Chondrocyte (in vitro differentiated cells): ENCODE measurements around the gene GSK3B. TPM values are rescaled to one million over a fixed set of nuclear protein-coding genes. Genes with fewer than 3 reads are reported as not detected.
A peak's percentile ranks its signal among the peaks of the same experiment; 100 is the strongest.

Source experiments
- DNase-seq: peaks from one replicate; pipeline ENCODE4 v3.0.0; 2021; ENCODE audit warnings: mixed read lengths, low spot score
- H3K27ac Mint-ChIP-seq: one replicate; pipeline ENCODE4 v1.8.0; 2021; ENCODE audit warnings: mild to moderate bottlenecking, moderate library complexity, mixed read lengths; ENCODE audit not compliant: unreplicated experiment
- H3K27me3 Mint-ChIP-seq: 2 replicates; pipeline ENCODE4 v1.8.0; 2021; ENCODE audit warnings: low read depth, mixed read lengths
- H3K36me3 Mint-ChIP-seq: 2 replicates; pipeline ENCODE4 v1.8.0; 2021; ENCODE audit warnings: low read depth, mixed read lengths
- H3K4me1 Mint-ChIP-seq: 2 replicates; pipeline ENCODE4 v1.8.0; 2021; ENCODE audit warnings: low read depth, mild to moderate bottlenecking, mixed read lengths
- H3K4me3 Mint-ChIP-seq: one replicate; pipeline ENCODE4 v1.8.0; 2021; ENCODE audit warnings: mild to moderate bottlenecking, moderate library complexity, mixed read lengths; ENCODE audit not compliant: unreplicated experiment
- H3K9me3 Mint-ChIP-seq: 2 replicates; pipeline ENCODE4 v1.8.0; 2021; ENCODE audit warnings: low read depth, mixed read lengths
- total RNA-seq: library from RNA; stranded (reverse); gene quantifications from 3 replicates; pipeline ENCODE4 v1.2.1, GENCODE V29; 2021
- TF ChIP-seq, protein P1 (sequence below): fragments of 200-600 bp; sonication (generic); IDR thresholded peaks from 2 replicates; pipeline ENCODE4 v1.5.0; 2021; ENCODE audit warnings: antibody characterized with exemption, mild to moderate bottlenecking, moderate library complexity

The GSK3B gene
- total RNA-seq, 1 donor from 2014 or later = 73.0 TPM

GRCh38 chr3:120119846-120120510 is 25.7 kb upstream of the GSK3B start:
- TF ChIP-seq, protein P1, sequence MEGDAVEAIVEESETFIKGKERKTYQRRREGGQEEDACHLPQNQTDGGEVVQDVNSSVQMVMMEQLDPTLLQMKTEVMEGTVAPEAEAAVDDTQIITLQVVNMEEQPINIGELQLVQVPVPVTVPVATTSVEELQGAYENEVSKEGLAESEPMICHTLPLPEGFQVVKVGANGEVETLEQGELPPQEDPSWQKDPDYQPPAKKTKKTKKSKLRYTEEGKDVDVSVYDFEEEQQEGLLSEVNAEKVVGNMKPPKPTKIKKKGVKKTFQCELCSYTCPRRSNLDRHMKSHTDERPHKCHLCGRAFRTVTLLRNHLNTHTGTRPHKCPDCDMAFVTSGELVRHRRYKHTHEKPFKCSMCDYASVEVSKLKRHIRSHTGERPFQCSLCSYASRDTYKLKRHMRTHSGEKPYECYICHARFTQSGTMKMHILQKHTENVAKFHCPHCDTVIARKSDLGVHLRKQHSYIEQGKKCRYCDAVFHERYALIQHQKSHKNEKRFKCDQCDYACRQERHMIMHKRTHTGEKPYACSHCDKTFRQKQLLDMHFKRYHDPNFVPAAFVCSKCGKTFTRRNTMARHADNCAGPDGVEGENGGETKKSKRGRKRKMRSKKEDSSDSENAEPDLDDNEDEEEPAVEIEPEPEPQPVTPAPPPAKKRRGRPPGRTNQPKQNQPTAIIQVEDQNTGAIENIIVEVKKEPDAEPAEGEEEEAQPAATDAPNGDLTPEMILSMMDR = no peak
- Mint-ChIP-seq H3K27ac (no peak overlapping the region), H3K4me1 (no peaks in the 10 kb centered on the region), H3K4me3 (no peak overlapping the region), H3K9me3 (peaks cover 4% of the 10 kb centered on the region), H3K27me3 (no peaks in the 10 kb centered on the region), H3K36me3 (peaks cover 3% of the 10 kb centered on the region)
- DNase-seq = no peak

DNA sequence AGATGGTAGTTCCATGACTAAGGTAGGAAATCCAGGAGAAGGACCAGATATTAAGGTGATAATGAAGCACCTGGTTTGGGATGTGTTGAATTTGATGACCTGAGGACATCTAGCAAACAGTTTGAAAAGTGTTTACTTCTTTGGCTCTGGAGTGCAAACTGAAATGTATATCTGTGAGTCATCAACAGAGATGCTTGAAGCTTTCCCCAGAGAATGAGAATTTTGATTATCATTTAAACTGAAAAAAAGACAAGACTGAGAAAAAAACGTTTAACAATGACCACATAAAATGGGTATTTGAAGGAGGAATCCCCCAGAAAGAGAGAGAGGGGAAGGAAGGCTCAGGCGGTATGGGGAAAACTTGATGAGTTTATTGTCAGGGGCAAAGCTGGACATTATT is 20.7 kb upstream of the GSK3B start:
- no peak for DNase-seq
- Mint-ChIP-seq H3K4me3 (no peak overlapping the region), H3K27me3 (no peaks in the 10 kb centered on the region), H3K9me3 (peaks cover 4% of the 10 kb centered on the region), H3K4me1 (peaks cover 11% of the 10 kb centered on the region), H3K27ac (no peak overlapping the region), H3K36me3 (peaks cover 3% of the 10 kb centered on the region)
- TF ChIP-seq, protein P1 = no peak

DNA sequence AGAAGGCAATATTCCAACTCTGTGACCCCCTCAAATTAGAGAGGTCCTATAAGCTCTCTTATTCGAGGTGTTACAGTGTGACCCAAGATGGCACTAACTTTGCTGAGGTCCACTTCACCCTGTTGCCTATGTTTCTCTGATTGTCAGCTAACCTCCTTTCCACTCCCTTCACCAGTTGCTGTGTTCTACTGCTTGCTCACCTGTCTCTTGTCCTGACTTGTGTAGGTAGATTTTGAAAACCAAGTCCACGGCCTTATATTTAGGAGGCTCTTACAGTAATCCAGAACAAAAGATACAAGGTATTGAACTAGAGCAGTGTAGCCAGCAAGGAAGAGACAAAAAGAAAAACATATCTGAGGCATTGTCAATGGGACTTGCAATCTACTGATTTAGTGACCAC is 20.1 kb upstream of the GSK3B start:
- peaks cover 3% of the 10 kb centered on the region for H3K36me3 Mint-ChIP-seq
- TF ChIP-seq, protein P1 = no peak
- DNase-seq = no peak
- H3K4me3 Mint-ChIP-seq = no peak overlapping the region
- H3K4me1 Mint-ChIP-seq = peaks cover 11% of the 10 kb centered on the region
- peaks cover 4% of the 10 kb centered on the region for H3K9me3 Mint-ChIP-seq
- H3K27me3 Mint-ChIP-seq = no peaks in the 10 kb centered on the region
- no peak overlapping the region for H3K27ac Mint-ChIP-seq

- Mint-ChIP-seq H3K9me3 (peaks cover 4% of the 10 kb centered on the region), H3K36me3 (peaks cover 3% of the 10 kb centered on the region), H3K27ac (peak overlapping the region; percentile 6), H3K4me3 (no peak overlapping the region), H3K4me1 (peaks cover 11% of the 10 kb centered on the region), H3K27me3 (no peaks in the 10 kb centered on the region)
- TF ChIP-seq, protein P1 = no peak
- no peak for DNase-seq
Observed at GRCh38 chr3:120113128-120114116, 19.2 kb upstream of the GSK3B start.

DNA sequence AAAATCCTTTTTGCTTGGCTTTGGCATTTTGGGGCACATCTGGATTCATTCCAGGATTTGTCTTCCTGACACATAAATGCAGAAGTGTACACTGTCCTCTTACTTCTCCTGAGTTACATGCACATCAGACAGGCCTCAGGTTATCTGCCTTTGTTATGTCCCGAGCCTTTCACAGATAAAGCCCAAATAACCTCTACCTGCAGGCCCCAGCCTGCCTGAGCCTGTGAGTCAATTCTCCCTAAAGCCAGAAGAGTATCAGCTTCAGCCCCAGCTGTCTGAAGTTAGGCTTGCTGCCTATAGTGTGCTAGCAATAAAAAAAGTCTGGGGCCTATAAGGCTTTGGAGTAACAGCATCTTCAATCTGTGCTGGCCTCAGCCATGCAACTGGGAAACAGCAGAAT is 17.7 kb upstream of the GSK3B start:
- H3K36me3 Mint-ChIP-seq = no peaks in the 10 kb centered on the region
- H3K9me3 Mint-ChIP-seq = peaks cover 1% of the 10 kb centered on the region
- H3K27me3 Mint-ChIP-seq = no peaks in the 10 kb centered on the region
- TF ChIP-seq, protein P1 = no peak
- H3K4me3 Mint-ChIP-seq = no peak overlapping the region
- H3K4me1 Mint-ChIP-seq = peaks cover 11% of the 10 kb centered on the region
- no peak for DNase-seq
- H3K27ac Mint-ChIP-seq = no peak overlapping the region
